ENCODE data around the gene ANAPC2. TPM values are rescaled to one million over a fixed set of nuclear protein-coding genes. Genes with fewer than 3 reads are reported as not detected.

Gene ANAPC2
- total RNA-seq, 1 donor from 2014 or later, result 72.9 TPM

- no peaks in the 10 kb centered on the region for H3K36me3 Mint-ChIP-seq (ENCODE audit: unreplicated experiment)
- no peak for TF ChIP-seq CTCF (IDR thresholded peaks at IDR 0.05; ENCODE audit: partially characterized antibody, unreplicated experiment)
- H3K4me3 Mint-ChIP-seq (ENCODE audit: unreplicated experiment), result no peak overlapping the region
- no peak for DNase-seq
- peaks cover 4% of the 10 kb centered on the region for H3K4me1 Mint-ChIP-seq (ENCODE audit: low read depth, unreplicated experiment)
- peaks cover 7% of the 10 kb centered on the region for H3K27me3 Mint-ChIP-seq (ENCODE audit: unreplicated experiment)
- no peak overlapping the region for H3K27ac Mint-ChIP-seq (ENCODE audit: unreplicated experiment)
- peaks cover 8% of the 10 kb centered on the region for H3K9me3 Mint-ChIP-seq (ENCODE audit: unreplicated experiment)
Measured at GRCh38 chr9:137216188-137216965, 28.0 kb upstream of the ANAPC2 start.

GRCh38 chr9:137215196-137215986 is 27.0 kb upstream of the ANAPC2 start:
- DNase-seq, result no peak
- peaks cover 8% of the 10 kb centered on the region for H3K9me3 Mint-ChIP-seq (ENCODE audit: unreplicated experiment)
- H3K36me3 Mint-ChIP-seq (ENCODE audit: unreplicated experiment), result peaks cover 4% of the 10 kb centered on the region
- H3K27ac Mint-ChIP-seq (ENCODE audit: unreplicated experiment), result no peak overlapping the region
- no peak for TF ChIP-seq CTCF (IDR thresholded peaks at IDR 0.05; ENCODE audit: partially characterized antibody, unreplicated experiment)
- H3K27me3 Mint-ChIP-seq (ENCODE audit: unreplicated experiment), result peaks cover 9% of the 10 kb centered on the region
- H3K4me3 Mint-ChIP-seq (ENCODE audit: unreplicated experiment), result no peak overlapping the region
- peaks cover 4% of the 10 kb centered on the region for H3K4me1 Mint-ChIP-seq (ENCODE audit: low read depth, unreplicated experiment)

GRCh38 chr9:137214620-137215019 is 26.3 kb upstream of the ANAPC2 start:
- H3K4me3 Mint-ChIP-seq (ENCODE audit: unreplicated experiment), result no peak overlapping the region

GRCh38 chr9:137213160-137214060 is 25.1 kb upstream of the ANAPC2 start:
- Mint-ChIP-seq H3K4me1 (ENCODE audit: low read depth, unreplicated experiment) (peaks cover 1% of the 10 kb centered on the region), H3K9me3 (ENCODE audit: unreplicated experiment) (peaks cover 2% of the 10 kb centered on the region), H3K4me3 (ENCODE audit: unreplicated experiment) (no peak overlapping the region), H3K36me3 (ENCODE audit: unreplicated experiment) (peaks cover 4% of the 10 kb centered on the region), H3K27me3 (ENCODE audit: unreplicated experiment) (peaks cover 7% of the 10 kb centered on the region), H3K27ac (ENCODE audit: unreplicated experiment) (no peak overlapping the region)
- no peak for TF ChIP-seq CTCF (IDR thresholded peaks at IDR 0.05; ENCODE audit: partially characterized antibody, unreplicated experiment)
- DNase-seq, result no peak

More at GRCh38 chr9:137214620-137215019, 26.3 kb upstream of the ANAPC2 start:
- no peak for TF ChIP-seq CTCF (IDR thresholded peaks at IDR 0.05; ENCODE audit: partially characterized antibody, unreplicated experiment)
- peaks cover 7% of the 10 kb centered on the region for H3K9me3 Mint-ChIP-seq (ENCODE audit: unreplicated experiment)
- DNase-seq, result no peak
- peaks cover 9% of the 10 kb centered on the region for H3K27me3 Mint-ChIP-seq (ENCODE audit: unreplicated experiment)
- H3K36me3 Mint-ChIP-seq (ENCODE audit: unreplicated experiment), result peaks cover 4% of the 10 kb centered on the region
- peaks cover 4% of the 10 kb centered on the region for H3K4me1 Mint-ChIP-seq (ENCODE audit: low read depth, unreplicated experiment)
- no peak overlapping the region for H3K27ac Mint-ChIP-seq (ENCODE audit: unreplicated experiment)
